HG02938 (cell line): ENCODE results near the gene CGRRF1.
A peak's percentile ranks its signal among the peaks of the same experiment; 100 is the strongest.

Source experiments
- ATAC-seq: cut with Tn5 transposase; IDR thresholded peaks from one replicate; pipeline ENCODE4 v1.9.1; 2021; ENCODE audit warnings: mild to moderate bottlenecking, moderate library complexity; ENCODE audit not compliant: unreplicated experiment

The CGRRF1 gene

GRCh38 chr14:54537651-54538050 is 27.9 kb downstream of the CGRRF1 start:
- ATAC-seq, result no peak

GRCh38 chr14:54538055-54538454 is 28.3 kb downstream of the CGRRF1 start:
- no peak for ATAC-seq

- no peak for ATAC-seq
These were observed 37.9 kb downstream of the CGRRF1 start for GRCh38 chr14:54547583-54547982.

DNA sequence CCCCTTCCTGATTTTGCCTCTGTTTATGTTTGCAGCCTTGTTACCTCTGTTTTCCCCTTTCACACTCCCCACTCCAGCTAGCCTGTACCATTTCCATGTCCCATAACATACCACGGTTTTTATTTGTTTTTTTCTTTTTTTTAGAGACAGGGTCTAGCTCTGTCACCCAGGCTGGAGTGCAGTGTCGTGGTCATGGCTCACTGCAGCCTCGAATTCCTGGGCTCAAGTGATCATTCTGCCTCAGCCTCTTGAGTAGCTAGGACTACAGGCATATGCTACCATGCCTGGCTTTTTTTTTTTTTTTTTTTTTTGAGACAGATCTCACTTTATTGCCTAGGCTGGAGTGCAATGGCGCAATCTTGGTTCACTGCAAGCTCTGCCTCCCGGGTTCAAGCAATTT is 38.8 kb downstream of the CGRRF1 start:
- ATAC-seq, result no peak

DNA sequence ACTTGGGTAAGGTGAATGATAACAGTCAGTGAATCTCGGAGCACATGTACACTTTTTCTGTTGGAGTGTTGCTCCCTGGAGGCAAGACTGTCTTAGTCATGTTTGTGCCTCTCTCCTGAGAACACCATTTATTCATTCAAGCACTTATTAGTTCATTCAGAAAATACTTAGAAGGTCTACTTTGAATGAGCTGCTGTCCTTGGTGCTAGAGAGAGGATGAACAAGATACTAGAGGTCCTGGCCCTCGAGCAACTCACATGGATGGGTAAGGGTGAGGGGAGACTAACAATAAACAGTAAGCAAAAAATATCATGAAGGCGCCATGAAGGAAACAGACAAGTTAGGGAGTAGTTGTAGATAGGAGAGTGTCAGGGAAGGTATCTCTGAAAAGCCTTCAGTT is 40.2 kb downstream of the CGRRF1 start:
- no peak for ATAC-seq

- ATAC-seq, result no peak
These were observed 40.8 kb downstream of the CGRRF1 start for GRCh38 chr14:54550514-54550913.

- no peak for ATAC-seq
These were observed 44.7 kb downstream of the CGRRF1 start for GRCh38 chr14:54554401-54554800.

GRCh38 chr14:54555651-54556050 is 45.9 kb downstream of the CGRRF1 start:
- ATAC-seq, result no peak

- no peak for ATAC-seq
These were observed 46.8 kb downstream of the CGRRF1 start for GRCh38 chr14:54556535-54556934.

DNA sequence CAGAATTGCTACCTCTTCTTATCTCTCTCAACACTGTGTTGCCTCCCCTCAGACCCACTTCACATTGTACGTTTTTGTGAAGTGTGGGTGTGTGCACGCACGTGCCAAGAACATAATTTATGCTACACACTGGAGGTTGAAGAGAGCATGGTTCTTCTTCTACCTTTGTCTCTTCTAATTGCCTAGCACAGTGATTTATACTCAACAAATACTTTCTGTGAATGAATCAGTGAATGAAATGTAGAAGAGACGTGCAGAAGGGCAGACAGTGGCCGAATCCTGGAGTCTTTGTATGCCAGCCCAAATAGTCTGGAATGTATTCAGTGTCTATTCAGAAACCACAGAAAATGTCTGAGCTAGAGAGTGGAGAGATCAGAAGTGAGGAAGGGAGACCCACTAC is 52.6 kb downstream of the CGRRF1 start:
- no peak for ATAC-seq

- no peak for ATAC-seq
These were observed 54.6 kb downstream of the CGRRF1 start for GRCh38 chr14:54564071-54564867.

DNA sequence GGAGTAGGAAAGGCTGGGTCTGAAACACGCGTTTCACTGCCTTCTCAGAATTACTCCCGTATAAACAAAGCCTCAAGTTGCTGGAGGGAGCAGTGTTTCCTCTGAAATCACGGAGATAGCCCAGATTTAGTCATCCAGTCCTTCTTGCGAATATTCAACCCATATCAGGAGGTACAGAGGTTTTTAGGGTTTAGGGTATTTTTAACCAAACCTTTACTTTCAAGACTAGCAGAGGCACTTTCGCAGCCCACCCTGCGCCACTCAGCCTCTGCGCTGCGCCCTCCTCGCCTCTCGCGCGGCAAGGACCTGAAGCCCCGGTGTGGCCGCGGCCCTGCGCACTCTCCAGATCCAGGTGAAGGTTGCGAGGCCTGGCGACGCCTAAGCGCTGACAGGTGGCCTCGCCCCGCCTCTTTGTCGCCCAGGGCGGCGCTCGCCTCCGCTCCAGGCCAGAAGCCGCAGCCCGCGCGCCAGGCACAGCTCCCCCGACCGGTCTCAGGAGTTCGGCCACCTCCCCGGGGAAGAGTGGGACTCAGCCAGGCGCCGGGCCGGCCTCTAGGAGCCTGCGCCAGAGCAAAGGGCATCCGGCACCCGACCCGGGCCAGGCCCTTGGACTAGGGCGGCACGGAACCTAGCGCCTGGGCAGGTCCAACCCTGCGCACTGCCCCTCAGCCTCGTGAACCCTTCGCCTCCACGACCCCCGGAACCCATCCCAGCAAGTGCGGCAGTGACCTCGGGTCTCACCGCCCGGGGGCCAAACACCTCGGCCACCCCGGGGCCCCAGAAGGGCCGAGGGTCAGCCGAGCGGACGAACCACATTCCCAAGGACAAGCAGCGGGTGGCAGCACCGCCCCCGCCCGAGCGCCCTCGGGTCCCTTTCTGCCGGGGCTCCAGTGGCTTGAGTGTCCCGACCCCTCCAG is 55.4 kb downstream of the CGRRF1 start:
- peak; percentile 14 for ATAC-seq

GRCh38 chr14:54565785-54566409 is 56.2 kb downstream of the CGRRF1 start:
- peak; percentile 59 for ATAC-seq

- peak; percentile 30 for ATAC-seq
These were observed 56.9 kb downstream of the CGRRF1 start, which contains the start of gene SAMD4A for GRCh38 chr14:54566410-54567223. Gene SAMD4A (plus strand): TSS chr14:54567128. CDS start chr14:54567917, 789 bp downstream.

- no peak for ATAC-seq
These were observed 57.5 kb downstream of the CGRRF1 start for GRCh38 chr14:54567224-54567638.

- no peak for ATAC-seq
These were observed 58.2 kb downstream of the CGRRF1 start for GRCh38 chr14:54567639-54568561.

DNA sequence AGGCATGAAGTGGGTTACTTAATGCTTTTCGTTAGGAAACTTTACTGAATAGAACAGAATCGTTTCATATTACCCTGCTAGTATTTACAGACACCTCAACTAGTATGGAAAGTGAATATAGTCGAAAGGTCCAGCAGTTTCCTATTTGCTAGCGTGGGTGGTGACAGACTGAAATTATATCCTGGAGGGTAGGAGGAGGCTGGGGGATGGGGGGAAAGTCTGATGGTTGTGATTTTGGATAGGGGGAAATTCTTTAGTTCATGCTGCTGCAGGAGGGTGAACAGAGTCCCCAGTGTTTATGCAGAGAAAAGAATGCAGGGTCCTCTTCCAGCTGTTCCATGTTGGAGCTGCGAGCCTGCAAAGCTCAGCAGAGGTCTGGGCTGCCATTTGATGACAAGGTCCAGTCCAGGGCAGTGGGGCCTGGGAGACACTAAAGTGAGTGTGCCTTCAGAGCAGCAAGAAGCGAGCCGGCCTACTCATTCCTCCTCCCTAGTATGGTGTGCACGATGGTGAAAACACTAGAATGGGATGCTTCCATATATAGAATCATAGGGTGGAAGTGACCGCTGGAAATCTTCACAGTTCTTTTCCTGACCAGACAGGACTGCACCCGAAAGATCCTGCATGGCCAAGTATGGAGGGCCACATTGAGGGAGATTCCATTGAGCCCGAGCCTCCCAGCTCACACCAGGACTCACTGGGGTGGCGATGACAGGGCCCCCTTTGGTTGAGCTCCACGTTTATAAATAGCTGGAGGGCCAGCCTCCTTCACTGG is 59.3 kb downstream of the CGRRF1 start:
- ATAC-seq, result no peak

- ATAC-seq, result no peak
These were observed 60.3 kb downstream of the CGRRF1 start for GRCh38 chr14:54570047-54570446.
